Right lobe of liver (tissue), 4 donors: ENCODE data around the gene ARFIP1.

Source experiments
- POLR2A ChIP-seq: fragments of 450-650 bp; IDR thresholded peaks from one replicate; pipeline ENCODE4 v1.6.1; 2017; ENCODE audit warnings: antibody characterized with exemption, mild to moderate bottlenecking
- TF ChIP-seq, protein P1 (sequence below), 4 donors: fragments of 200-600 bp in 3 of 4; fragments of 450-650 bp in 1 of 4; IDR thresholded peaks; one replicate each; pipeline versions ENCODE4 v1.5.1 to v1.8.0; 2016 to 2022; ENCODE audit warnings: antibody characterized with exemption in 4 of 4, mild to moderate bottlenecking in 2 of 4
- donor health status: DM: no; HTN: no; CAD: no.
- donor health status: DM: no; HTN: no; CAD: no.
- donor health status: DM: no; HTN: yes; CAD: no.

GRCh38 chr4:152734699-152735050 is 45.1 kb upstream of the ARFIP1 start:
- TF ChIP-seq, protein P1, sequence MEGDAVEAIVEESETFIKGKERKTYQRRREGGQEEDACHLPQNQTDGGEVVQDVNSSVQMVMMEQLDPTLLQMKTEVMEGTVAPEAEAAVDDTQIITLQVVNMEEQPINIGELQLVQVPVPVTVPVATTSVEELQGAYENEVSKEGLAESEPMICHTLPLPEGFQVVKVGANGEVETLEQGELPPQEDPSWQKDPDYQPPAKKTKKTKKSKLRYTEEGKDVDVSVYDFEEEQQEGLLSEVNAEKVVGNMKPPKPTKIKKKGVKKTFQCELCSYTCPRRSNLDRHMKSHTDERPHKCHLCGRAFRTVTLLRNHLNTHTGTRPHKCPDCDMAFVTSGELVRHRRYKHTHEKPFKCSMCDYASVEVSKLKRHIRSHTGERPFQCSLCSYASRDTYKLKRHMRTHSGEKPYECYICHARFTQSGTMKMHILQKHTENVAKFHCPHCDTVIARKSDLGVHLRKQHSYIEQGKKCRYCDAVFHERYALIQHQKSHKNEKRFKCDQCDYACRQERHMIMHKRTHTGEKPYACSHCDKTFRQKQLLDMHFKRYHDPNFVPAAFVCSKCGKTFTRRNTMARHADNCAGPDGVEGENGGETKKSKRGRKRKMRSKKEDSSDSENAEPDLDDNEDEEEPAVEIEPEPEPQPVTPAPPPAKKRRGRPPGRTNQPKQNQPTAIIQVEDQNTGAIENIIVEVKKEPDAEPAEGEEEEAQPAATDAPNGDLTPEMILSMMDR (IDR thresholded peaks at IDR 0.05): no peak
- no peak for TF ChIP-seq POLR2A
